HG02973 (cell line): ENCODE data around the gene ZNF691.

Source experiments
- ATAC-seq: cut with Tn5 transposase; IDR thresholded peaks from one replicate; pipeline ENCODE4 v1.9.1; 2021; ENCODE audit warnings: moderate library complexity; ENCODE audit not compliant: unreplicated experiment

Gene ZNF691

GRCh38 chr1:42831273-42831672, 15.1 kb upstream of the ZNF691 start:
- ATAC-seq, result no peak

GRCh38 chr1:42832641-42833240, 13.7 kb upstream of the ZNF691 start:
- no peak for ATAC-seq

- no peak for ATAC-seq
These were observed 12.4 kb upstream of the ZNF691 start for GRCh38 chr1:42833981-42834380.

GRCh38 chr1:42834803-42835202, 11.6 kb upstream of the ZNF691 start:
- no peak for ATAC-seq

GRCh38 chr1:42835422-42835821, 11.0 kb upstream of the ZNF691 start:
- no peak for ATAC-seq

GRCh38 chr1:42837709-42838108, 8.7 kb upstream of the ZNF691 start:
- ATAC-seq, result no peak

- ATAC-seq, result no peak
These were observed 7.8 kb upstream of the ZNF691 start for GRCh38 chr1:42838482-42839190.

GRCh38 chr1:42841010-42841409, 5.4 kb upstream of the ZNF691 start:
- ATAC-seq, result no peak

GRCh38 chr1:42841440-42842147, 4.8 kb upstream of the ZNF691 start:
- no peak for ATAC-seq

- ATAC-seq, result no peak
These were observed 1.7 kb upstream of the ZNF691 start for GRCh38 chr1:42844592-42845140.

GRCh38 chr1:42845193-42845592, 1.2 kb upstream of the ZNF691 start:
- no peak for ATAC-seq

GRCh38 chr1:42845866-42846256, 552 bp upstream of the ZNF691 start:
- ATAC-seq, result no peak

GRCh38 chr1:42847111-42847595, 740 bp downstream of the ZNF691 start:
- no peak for ATAC-seq

- no peak for ATAC-seq
These were observed 1.5 kb downstream of the ZNF691 start for GRCh38 chr1:42847721-42848460.

- ATAC-seq, result no peak
These were observed 2.6 kb downstream of the ZNF691 start for GRCh38 chr1:42848823-42849537.

- ATAC-seq, result no peak
These were observed 3.5 kb downstream of the ZNF691 start for GRCh38 chr1:42849944-42850343.

GRCh38 chr1:42851420-42851819, 5.0 kb downstream of the ZNF691 start:
- ATAC-seq, result no peak

- no peak for ATAC-seq
These were observed 5.7 kb downstream of the ZNF691 start for GRCh38 chr1:42851960-42852607.

- no peak for ATAC-seq
These were observed 6.2 kb downstream of the ZNF691 start for GRCh38 chr1:42852608-42852980.
